Measurements from ENCODE around the gene GMPR2. TPM values are rescaled to one million over a fixed set of nuclear protein-coding genes. Genes with fewer than 3 reads are reported as not detected.

The GMPR2 gene
- polyA plus RNA-seq, 3 donors = 84.4 to 84.7 (median 84.5) TPM

DNA sequence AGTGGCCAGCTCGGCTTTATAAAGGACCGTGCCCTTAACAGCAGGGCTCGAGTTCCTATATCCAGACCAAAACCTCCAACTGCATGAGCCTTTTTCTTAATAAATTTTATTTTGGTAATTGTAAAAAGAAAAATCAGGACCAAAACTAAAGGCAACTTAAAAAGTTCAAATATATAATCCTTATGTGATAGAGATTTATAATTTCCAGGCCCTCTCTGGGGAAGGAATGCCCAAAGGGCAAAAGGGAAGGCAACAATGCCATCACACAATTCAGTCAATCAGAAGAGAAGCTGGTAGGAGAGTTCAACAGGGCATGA lies 43.7 kb upstream of the GMPR2 start:
- intact Hi-C loops (cut with micrococcal nuclease) = no loop called here
- DNase-seq = no peak
- peaks cover 20% of the 10 kb centered on the region for H3K79me2 ChIP-seq (ENCODE audit: insufficient read depth, low read length)
- H3K4me1 ChIP-seq (ENCODE audit: control insufficient read depth in 1 of 2, insufficient read depth in 2 of 2, low read length in 2 of 2) = peaks cover 18 to 23% of the 10 kb centered on the region in 2 donors
- H3K4me2 ChIP-seq (replicated peaks; ENCODE audit: extremely low read depth, low read length, poor library complexity, severe bottlenecking) = peak overlapping the region; percentile 97
- TF ChIP-seq, protein P1, sequence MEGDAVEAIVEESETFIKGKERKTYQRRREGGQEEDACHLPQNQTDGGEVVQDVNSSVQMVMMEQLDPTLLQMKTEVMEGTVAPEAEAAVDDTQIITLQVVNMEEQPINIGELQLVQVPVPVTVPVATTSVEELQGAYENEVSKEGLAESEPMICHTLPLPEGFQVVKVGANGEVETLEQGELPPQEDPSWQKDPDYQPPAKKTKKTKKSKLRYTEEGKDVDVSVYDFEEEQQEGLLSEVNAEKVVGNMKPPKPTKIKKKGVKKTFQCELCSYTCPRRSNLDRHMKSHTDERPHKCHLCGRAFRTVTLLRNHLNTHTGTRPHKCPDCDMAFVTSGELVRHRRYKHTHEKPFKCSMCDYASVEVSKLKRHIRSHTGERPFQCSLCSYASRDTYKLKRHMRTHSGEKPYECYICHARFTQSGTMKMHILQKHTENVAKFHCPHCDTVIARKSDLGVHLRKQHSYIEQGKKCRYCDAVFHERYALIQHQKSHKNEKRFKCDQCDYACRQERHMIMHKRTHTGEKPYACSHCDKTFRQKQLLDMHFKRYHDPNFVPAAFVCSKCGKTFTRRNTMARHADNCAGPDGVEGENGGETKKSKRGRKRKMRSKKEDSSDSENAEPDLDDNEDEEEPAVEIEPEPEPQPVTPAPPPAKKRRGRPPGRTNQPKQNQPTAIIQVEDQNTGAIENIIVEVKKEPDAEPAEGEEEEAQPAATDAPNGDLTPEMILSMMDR (IDR thresholded peaks at IDR 0.05) = no peak
- peaks cover 49 to 60% of the 10 kb centered on the region in 2 donors for H3K36me3 Mint-ChIP-seq
- peak overlapping the region; percentile 51 to 83 for H3K4me3 Mint-ChIP-seq
- no peaks in the 10 kb centered on the region for H4K20me1 ChIP-seq (ENCODE audit: insufficient read depth, low read length)
- peak overlapping the region in 6 of 7 donors; percentile 28 to 91 (median 80) for H3K27ac Mint-ChIP-seq
- H3K4me1 Mint-ChIP-seq = peaks cover 30% of the 10 kb centered on the region
- no peak overlapping the region for H3K9ac ChIP-seq (ENCODE audit: insufficient read depth, low read length, poor library complexity, severe bottlenecking)
- peak overlapping the region; percentile 79 for H2AFZ ChIP-seq (ENCODE audit: insufficient read depth, low read depth, low read length, poor library complexity, severe bottlenecking)
- peak overlapping the region in 1 of 3 experiments; percentile 79 for H3K4me3 ChIP-seq (replicated peaks in 1 of 3; ENCODE audit: low read depth in 2 of 3, low read length in 3 of 3)
- no CpG with 5 or more reads among the region's 3 CpGs for WGBS (ENCODE audit: insufficient coverage)
- H3K27me3 ChIP-seq (ENCODE audit: control insufficient read depth in 2 of 2, insufficient read depth in 2 of 2, low read length in 2 of 2) = no peaks in the 10 kb centered on the region
- peaks cover 21 to 57% of the 10 kb centered on the region in 2 donors for H3K36me3 ChIP-seq (replicated peaks in 1 of 2; ENCODE audit: control insufficient read depth in 1 of 2, insufficient read depth in 2 of 2, low read length in 2 of 2)
- H3K9me3 ChIP-seq (replicated peaks in 1 of 2; ENCODE audit: control insufficient read depth in 1 of 2, insufficient read depth in 1 of 2, low read length in 2 of 2) = no peaks in the 10 kb centered on the region
- H3K27me3 Mint-ChIP-seq (ENCODE audit: low read depth in 3 of 3) = peaks cover 0 to 3% (median 0%) of the 10 kb centered on the region in 3 donors
- H3K9me3 Mint-ChIP-seq = no peaks in the 10 kb centered on the region
- H3K27ac ChIP-seq (ENCODE audit: low read depth in 1 of 2, low read length in 2 of 2) = peak overlapping the region in 1 of 2 donors; percentile 40

DNA sequence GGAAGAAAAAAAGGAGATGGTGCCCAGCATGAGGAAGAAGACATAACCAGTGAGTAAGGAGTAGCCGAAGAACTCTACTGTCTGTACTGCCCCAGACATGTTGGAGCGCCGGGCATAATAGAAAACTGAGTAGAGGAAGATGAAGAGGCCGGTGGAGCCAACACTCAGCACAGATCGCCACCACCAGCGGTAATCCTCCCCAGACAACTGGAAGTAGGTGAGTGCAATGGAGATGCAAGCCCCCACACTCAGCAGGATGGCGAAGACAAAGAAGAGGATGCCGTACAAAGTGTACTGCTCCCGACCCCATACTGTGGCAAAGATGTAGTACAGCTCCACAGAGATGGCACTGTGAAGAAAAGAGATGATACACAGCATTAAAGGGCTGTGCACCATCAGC lies 43.3 kb upstream of the GMPR2 start:
- Histone ChIP-seq H3K36me3 (replicated peaks in 1 of 2; ENCODE audit: control insufficient read depth in 1 of 2, insufficient read depth in 2 of 2, low read length in 2 of 2) (peaks cover 21 to 52% of the 10 kb centered on the region in 2 donors), H3K9ac (ENCODE audit: insufficient read depth, low read length, poor library complexity, severe bottlenecking) (no peak overlapping the region), H3K4me1 (ENCODE audit: control insufficient read depth in 1 of 2, insufficient read depth in 2 of 2, low read length in 2 of 2) (peaks cover 22 to 27% of the 10 kb centered on the region in 2 donors), H3K27ac (ENCODE audit: low read depth in 1 of 2, low read length in 2 of 2) (no peak overlapping the region), H3K4me2 (replicated peaks; ENCODE audit: extremely low read depth, low read length, poor library complexity, severe bottlenecking) (peak overlapping the region; percentile 97), H3K79me2 (ENCODE audit: insufficient read depth, low read length) (peaks cover 24% of the 10 kb centered on the region), H3K4me3 (replicated peaks in 1 of 3; ENCODE audit: low read depth in 2 of 3, low read length in 3 of 3) (no peak overlapping the region), H2AFZ (ENCODE audit: insufficient read depth, low read depth, low read length, poor library complexity, severe bottlenecking) (no peak overlapping the region), H4K20me1 (ENCODE audit: insufficient read depth, low read length) (no peaks in the 10 kb centered on the region), H3K27me3 (ENCODE audit: control insufficient read depth in 2 of 2, insufficient read depth in 2 of 2, low read length in 2 of 2) (no peaks in the 10 kb centered on the region), H3K9me3 (replicated peaks in 1 of 2; ENCODE audit: control insufficient read depth in 1 of 2, insufficient read depth in 1 of 2, low read length in 2 of 2) (no peaks in the 10 kb centered on the region)
- H3K4me1 Mint-ChIP-seq = peaks cover 34% of the 10 kb centered on the region
- peak overlapping the region in 6 of 7 donors; percentile 28 to 91 (median 80) for H3K27ac Mint-ChIP-seq
- H3K9me3 Mint-ChIP-seq = no peaks in the 10 kb centered on the region
- no peak for DNase-seq
- peaks cover 49 to 56% of the 10 kb centered on the region in 2 donors for H3K36me3 Mint-ChIP-seq
- WGBS (ENCODE audit: insufficient coverage) = 93% methylated on average over 2 of the region's 9 CpGs
- no peak overlapping the region for H3K4me3 Mint-ChIP-seq
- TF ChIP-seq, protein P1 (IDR thresholded peaks at IDR 0.05) = no peak
- intact Hi-C loops (cut with micrococcal nuclease) = no loop called here
- peaks cover 0 to 3% (median 0%) of the 10 kb centered on the region in 3 donors for H3K27me3 Mint-ChIP-seq (ENCODE audit: low read depth in 3 of 3)

Data from CD14-positive monocyte (primary cell).